NCI-H2227 (cell line): Measurements from ENCODE around the gene MED16.
A peak's percentile ranks its signal among the peaks of the same experiment; 100 is the strongest.
"Not testable (repeated sequence)": the region's sequence is repeated elsewhere in the genome, so short reads cannot be mapped to it uniquely, and the experiment has no call there.

Source experiments
- DNase-seq: peaks from one replicate; lab custom pipeline; 2025; ENCODE audit not compliant: unreplicated experiment; lab: John Stamatoyannopoulos, UW

Gene MED16

DNA sequence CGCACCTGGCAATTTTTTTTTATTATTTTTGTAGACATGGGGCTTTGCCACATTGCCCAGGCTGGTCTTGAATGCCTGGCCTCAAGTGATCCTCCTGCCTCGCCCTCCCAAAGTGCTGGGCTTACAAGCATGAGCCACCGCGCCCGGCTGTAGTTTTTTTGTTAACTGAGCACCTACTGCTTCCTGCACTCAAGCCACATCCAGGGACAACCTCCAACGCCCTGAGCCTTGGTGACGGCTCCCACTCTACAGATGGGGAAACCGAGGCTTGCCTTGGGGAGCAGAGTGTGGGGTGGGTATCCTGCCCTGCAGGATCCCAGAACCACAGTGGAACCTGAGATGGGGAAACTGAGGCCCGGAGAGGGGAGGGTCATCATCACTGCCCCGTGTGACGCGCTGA is 37.8 kb downstream of the MED16 start:
- no peak for DNase-seq

DNA sequence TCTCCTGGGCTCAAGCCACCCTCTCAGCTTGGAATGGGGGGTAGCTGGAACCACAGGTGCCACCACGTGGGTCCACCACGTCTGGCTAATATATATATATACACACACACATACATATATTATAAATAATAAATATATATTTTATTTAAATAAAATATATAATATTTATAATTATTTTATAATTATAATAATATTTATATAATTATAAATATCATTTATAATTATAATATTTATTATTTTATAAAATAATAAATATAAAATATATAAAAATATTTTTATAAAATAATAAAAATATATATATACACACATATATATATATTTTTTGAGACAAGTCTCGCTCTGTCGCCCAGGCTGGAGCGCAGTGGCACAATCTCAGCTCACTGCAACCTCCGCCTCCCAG is 38.4 kb downstream of the MED16 start:
- DNase-seq, result no peak

DNA sequence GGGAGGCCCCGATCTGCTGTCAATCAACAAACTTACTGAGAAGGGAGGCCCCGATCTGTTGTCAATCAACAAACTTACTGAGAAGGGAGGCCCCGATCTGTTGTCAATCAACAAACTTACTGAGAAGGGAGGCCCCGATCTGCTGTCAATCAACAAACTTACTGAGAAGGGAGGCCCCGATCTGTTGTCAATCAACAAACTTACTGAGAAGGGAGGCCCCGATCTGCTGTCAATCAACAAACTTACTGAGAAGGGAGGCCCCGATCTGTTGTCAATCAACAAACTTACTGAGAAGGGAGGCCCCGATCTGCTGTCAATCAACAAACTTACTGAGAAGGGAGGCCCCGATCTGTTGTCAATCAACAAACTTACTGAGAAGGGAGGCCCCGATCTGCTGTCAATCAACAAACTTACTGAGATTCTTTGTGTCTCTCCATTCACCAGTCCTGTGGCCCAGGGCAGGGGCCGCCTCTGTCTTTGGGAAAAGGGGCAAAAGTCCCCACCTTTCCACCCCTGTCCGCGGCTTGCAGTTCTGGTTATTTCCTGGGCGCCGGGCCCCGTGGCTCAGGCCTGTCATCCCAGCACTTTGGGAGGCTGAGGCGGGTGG is 39.3 kb downstream of the MED16 start:
- DNase-seq, result not testable (repeated sequence)

DNA sequence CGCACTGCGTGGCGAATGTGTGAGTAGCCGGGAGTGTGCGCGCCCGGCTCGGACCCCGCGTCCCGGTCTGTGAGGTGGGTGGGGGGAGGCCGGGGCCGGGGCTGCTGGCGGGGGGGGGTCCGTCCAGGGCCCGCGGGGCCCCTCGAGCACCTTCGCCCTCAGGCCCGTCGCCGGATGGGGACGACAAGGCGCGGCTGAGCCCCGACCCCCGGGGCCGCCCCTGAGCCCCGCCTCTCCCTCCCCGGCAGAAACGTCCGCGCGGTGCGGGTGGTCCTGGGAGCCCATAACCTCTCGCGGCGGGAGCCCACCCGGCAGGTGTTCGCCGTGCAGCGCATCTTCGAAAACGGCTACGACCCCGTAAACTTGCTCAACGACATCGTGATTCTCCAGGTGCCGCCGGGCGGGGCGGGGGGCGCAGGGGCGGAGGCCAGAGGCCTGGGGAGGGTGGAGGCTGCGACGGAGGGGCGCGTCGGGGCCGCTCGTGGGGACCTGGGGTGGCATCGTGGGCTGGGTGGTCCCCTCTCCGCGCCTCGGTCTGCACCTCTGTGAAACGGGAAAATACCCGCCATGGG is 39.9 kb downstream of the MED16 start:
- DNase-seq, result no peak

DNA sequence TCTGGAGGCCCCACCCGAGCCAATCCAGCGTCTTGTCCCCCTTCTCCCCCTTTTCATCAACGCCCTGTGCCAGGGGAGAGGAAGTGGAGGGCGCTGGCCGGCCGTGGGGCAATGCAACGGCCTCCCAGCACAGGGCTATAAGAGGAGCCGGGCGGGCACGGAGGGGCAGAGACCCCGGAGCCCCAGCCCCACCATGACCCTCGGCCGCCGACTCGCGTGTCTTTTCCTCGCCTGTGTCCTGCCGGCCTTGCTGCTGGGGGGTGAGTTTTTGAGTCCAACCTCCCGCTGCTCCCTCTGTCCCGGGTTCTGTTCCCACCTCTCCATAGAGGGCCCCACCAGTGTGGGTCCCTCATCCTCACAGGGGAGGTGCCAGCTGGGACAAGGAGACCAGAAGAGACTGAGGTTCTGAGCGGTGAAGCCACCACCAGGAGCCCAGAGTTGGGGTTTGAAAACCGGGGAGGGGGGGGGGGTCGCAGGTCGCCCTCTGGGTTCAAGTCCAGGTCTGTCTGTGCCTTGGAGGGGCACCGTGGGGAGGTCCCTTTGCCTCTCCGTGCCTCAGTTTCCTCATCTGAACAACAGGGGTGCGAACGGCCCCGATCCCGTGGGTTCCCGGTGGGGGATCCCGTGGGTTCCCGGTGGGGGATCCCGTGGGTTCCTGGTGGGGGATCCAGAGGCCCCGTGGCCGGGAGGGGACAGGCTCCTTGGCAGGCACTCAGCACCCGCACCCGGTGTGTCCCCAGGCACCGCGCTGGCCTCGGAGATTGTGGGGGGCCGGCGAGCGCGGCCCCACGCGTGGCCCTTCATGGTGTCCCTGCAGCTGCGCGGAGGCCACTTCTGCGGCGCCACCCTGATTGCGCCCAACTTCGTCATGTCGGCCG is 40.6 kb downstream of the MED16 start, which contains the start of gene ELANE:
Gene ELANE, plus strand, starts transcription at position 168 of the 878 bp plus-strand sequence. Its CDS starts 26 bp downstream, at position 194.
- no peak for DNase-seq

DNA sequence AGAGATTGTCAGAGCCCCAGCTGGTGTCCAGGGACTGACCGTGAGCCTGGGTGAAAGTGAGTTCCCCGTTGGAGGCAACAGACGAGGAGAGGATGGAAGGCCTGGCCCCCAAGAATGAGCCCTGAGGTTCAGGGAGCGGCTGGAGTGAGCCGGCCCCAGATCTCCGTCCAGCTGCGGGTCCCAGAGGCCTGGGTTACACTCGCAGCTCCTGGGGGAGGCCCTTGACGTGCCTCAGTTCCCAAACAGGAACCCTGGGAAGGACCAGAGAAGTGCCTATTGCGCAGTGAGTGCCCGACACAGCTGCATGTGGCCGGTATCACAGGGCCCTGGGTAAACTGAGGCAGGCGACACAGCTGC is 42.0 kb downstream of the MED16 start:
- DNase-seq, result no peak

DNA sequence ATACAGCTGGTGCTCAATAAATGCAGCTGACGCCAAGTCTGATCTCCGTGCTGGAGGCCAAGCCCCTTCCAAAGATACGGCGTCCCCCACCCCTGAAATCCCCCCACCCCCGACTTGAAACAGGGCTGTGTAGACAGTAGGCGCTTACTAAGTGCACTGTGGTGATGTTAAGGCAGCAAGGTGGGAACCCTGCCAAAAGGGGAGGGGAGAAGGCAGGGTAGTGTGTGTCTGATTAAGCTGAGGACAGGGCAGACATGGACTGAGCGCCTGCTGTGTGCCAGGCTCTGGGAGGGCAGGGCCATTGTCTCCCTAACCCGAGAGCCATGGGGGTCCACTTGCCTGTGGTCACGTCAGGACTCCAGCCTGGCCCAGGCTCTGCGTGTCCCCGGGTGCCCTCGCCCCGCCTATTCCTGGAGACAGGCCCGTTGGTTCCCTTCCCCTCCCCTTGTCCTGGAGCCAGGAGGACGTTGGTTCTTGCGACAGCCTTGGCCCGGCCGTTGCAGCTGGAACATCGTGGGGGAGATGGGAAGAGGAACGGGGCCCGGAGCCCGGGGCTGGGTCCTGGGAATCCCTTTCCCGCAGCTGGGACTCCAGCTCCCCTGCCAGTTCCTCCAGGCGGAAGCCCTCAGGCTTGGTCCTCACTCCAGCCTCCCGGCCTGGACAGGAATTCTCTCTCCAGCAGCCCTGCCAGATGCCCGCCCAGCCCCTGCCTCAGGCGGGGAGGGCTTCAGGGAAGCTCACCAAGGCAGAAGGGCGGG is 42.6 kb downstream of the MED16 start:
- peak; percentile 80 for DNase-seq

DNA sequence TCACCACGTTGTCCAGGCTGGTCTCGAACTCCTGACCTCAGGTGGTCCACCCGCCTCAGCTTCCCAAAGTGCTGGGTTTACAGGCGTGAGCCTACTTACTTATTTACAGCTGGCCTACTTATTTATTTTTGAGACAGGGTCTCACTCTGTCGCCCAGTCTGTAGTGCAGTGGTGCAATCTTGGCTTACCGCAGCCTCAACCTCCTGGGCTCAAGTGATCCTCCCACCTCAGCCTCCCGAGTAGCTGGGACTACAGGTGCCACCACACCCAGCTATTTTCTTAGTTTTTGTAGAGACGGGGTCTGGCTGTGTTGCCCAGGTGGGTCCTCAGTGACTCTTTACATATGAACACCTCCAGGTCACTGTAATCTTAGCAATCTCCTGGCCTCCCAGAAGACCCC is 43.8 kb downstream of the MED16 start:
- not testable (repeated sequence) for DNase-seq

DNA sequence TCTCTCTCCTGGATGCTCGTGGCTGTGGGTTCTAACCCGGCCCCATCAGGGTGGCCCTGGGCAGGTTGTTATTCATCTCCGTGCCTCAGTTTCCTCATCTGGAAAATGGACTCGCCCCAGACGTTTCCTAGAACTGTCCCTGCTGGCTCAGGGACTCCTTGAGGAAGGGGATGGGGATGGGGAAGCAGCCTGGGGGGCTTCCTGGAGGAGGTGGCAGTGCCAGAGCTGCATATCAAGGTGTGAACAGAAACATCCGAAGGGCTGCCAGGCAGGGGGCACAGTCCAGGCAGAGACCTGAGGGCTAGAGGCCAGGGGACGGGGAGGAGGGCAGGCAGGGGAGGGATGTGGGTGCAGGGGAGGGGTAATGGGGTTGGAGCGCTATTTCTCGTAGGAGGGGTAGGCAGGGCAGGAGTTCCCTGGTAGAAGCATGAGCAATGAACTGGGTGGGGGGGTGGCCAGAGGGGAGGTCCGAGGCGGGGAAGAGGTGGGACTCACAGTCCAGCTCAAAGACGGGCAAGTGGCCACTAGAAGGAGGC is 44.5 kb downstream of the MED16 start:
- no peak for DNase-seq

DNA sequence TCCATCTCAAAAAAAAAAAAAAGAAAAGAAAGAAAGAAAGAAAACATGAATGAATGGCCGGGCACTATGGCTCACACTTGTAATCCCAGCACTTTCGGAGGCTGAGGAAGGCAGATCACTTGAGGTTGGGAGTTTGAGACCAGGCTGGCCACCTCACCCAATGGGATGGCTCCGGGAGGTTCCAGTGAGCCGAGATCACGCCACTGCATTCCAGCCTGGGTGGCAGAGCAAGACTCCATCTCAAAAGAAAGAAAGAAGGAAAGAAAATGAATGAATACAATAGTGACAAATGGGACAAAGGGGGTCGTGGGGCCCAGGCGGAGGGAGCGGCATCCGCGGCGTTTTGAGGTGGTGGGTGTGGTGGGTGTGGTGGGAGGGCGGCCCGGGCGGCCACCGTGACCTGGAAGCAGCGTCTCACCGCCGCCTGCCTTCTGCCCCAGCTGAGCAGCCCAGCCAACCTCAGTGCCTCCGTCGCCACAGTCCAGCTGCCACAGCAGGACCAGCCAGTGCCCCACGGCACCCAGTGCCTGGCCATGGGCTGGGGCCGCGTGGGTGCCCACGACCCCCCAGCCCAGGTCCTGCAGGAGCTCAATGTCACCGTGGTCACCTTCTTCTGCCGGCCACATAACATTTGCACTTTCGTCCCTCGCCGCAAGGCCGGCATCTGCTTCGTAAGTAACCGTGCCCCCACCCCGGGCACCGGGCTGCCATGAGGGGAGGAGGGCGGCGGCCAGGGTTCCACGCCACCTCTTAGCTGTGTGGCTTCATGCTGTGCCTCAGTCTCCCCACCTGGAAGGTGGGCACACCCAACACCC is 47.1 kb downstream of the MED16 start:
- DNase-seq, result no peak

DNA sequence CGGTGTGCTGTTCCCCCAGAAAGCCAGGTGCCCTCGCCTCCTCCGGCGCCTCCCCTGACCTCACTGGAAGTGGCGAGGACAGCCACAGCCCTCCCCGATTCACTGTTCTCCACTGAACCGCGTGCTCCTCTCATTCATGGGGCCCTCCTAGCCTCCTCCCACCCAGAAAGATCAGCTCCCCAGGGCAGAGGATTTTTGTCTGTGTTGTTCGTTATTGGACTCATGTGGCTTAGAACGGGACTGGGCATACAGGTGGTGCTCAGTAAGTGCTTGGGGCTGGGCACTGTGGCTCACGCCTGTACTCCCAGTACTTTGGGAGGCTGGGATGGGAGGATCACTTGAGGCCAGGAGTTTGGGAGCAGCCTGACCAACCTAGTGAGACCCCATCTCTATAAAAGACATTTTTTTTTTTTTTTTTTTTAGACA is 48.4 kb downstream of the MED16 start:
- no peak for DNase-seq

DNA sequence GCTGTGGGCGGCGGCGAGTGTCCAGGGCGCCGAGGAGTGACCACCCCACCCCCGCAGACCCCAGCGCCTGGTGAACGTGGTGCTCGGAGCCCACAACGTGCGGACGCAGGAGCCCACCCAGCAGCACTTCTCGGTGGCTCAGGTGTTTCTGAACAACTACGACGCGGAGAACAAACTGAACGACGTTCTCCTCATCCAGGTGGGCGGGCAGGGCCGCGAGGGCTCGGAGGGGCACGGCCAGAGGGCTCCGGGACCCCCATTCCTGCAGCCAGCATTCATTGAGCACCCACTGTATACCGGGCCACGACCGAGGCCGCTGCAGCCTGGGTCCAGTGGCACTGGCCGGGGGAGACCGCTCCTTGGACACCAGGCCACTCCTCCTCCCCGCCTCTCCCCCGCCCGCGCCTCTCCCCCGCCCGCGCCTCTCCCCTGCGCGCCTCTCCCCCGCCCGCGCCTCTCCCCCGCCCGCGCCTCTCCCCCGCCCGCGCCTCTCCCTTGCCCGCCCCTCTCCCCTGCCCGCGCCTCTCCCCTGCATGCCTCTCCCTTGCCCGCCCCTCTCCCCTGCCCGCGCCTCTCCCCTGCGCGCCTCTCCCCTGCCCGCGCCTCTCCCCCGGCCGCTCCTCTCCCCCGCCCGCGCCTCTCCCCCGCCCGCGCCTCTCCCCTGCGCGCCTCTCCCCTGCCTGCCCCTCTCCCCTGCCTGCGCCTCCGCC is 49.0 kb downstream of the MED16 start:
- DNase-seq, result no peak

DNA sequence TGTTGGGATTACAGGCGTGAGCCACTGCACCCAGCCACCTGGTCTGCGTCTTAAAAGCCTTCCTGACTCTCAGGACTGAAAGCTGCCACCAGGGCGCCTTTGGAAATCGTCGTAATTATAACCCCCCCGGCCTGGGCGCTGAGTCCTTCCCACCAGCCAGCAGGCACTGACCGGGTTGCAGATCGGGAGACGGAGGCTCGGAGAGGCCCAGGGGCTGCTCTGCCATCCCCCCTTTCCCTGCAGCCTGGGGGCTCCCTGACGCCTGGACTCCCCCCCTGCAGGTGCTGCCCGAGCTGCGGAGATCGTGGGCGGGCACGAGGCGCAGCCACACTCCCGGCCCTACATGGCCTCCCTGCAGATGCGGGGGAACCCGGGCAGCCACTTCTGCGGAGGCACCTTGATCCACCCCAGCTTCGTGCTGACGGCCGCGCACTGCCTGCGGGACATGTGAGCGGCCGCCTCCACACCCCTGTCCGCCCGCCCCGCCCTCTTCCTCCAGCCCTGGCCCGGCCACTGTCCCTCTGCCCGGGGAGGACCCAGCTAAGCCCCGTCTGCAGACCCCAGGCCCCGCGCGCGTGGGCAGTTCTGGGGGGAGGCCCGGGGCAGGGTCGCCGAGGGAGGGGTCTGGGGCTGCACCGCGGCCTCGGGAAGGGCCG is 49.7 kb downstream of the MED16 start:
- peak; percentile 51 for DNase-seq

DNA sequence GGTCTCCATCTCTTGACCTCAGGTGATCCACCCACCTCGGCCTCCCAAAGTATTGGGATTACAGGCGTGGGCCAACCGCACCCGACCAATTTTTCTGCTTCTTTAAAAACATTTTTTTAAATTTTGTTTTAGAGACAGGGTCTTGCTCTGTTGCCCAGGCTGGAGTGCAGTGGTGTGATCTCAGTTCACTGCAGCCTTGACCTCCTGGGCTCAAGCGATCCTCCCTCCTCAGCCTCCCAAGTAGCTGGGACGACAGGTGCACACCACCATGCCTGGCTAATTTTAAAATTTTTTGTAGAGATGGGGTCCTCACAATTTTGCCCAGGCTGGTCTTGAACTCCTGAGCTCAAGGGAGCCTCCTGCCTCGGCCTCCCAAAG is 50.2 kb downstream of the MED16 start:
- DNase-seq, result not testable (repeated sequence)

DNA sequence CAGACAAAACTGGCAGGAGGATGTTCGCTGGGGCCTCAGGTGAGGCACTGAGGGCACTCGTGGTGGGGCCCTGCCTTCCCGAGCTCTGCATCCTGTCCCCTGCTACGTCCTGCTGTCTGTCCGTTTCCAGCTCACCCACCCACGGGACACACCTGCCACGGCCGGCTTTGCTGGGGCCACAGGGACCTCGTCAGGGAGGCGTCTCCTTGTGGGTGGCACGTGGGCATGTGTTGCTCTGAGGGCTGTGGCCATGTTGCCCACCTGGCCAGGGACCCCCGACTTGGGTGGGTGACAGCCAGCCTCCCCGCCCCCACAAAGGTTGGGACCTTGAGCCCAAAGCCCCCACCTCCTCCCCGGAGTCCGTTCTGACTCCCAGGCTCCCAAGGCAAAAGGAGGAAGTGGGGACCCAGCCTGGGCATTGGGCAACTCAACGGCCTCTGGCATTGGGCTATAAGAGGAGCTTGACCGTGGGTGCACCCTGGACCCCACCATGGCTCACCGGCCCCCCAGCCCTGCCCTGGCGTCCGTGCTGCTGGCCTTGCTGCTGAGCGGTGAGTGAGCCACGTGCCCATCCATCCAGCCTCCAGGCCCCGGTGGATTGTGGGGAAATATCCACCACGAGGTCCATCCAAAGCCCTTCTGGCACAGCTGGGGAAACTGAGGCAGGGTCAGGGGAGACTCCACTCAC is 52.3 kb downstream of the MED16 start, which contains the start of gene PRTN3:
Gene PRTN3, plus strand, starts transcription at position 481 of the 688 bp plus-strand sequence. Its CDS starts 10 bp downstream, at position 491.
- no peak for DNase-seq

DNA sequence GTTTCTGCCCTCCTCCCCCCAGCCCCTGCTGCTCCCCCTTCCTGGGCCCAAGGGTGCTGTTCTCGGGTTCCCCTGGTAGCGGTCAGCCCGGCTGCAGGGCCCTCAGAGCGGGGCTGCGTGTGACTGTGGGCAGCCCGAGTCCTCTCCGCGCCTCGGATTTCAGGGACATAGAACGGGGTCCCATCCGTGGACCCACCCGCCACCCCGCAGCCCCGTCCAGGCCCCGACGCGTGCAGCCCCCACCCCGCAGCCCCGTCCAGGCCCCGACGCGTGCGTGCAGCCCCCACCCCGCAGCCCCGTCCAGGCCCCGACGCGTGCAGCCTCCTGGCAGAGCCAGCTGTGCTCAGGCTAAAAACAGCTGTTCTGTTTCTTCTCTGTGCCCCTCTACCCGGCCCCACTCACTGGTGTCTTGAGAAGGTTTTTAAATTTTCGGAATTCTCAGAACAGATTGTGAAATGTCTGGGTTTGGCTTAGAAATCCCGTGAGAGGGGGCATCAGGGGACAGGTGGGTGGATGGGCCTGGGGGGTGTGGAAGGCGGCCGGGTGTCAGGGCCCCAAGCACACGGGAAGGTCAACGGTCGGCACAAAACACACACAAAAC is 57.7 kb downstream of the MED16 start:
- no peak for DNase-seq

DNA sequence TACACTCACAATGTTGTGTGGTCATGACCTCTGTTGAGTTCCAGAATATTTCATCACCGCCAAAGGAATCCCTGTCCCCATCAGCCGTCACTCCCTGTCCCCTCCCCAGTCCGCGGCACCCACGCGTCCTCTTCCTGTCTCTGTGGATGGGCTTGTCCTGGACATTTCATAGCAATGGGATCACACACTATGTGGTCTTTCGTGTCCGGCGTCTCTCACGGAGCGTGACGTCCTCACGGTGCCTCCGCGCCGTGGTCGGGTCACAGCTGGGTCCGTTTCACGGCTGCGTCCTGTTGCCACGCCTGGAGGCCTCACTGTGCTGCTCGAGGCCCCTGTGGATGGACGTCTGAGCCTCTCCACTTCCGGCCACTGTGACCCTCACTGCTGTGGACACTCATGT is 58.8 kb downstream of the MED16 start:
- DNase-seq, result no peak
